ENCODE measurements around the gene EPHA7. TPM values are rescaled to one million over a fixed set of nuclear protein-coding genes. Genes with fewer than 3 reads are reported as not detected.

Gene EPHA7
- total RNA-seq, 5 donors from 2014 or later (not counting 1 experiment from before 2014, with no cell fraction given): 0.06 TPM; not detected in 4

GRCh38 chr6:93433592-93433991, 14.2 kb upstream of the EPHA7 start:
- Histone ChIP-seq H3K27me3 (replicated peaks in 1 of 2; ENCODE audit: control insufficient read depth in 2 of 2, extremely low read depth in 1 of 2, insufficient read depth in 2 of 2, low read length in 1 of 2) (no peaks in the 10 kb centered on the region), H3K36me3 (ENCODE audit: control insufficient read depth in 2 of 2, extremely low read depth in 1 of 2, insufficient read depth in 1 of 2, low read length in 1 of 2) (no peaks in the 10 kb centered on the region), H3K27ac (ENCODE audit: low read length) (no peak overlapping the region), H3K9me3 (no peaks in the 10 kb centered on the region), H3K4me3 (ENCODE audit: control insufficient read depth in 1 of 2, extremely low read depth in 1 of 2, low read length in 1 of 2) (no peak overlapping the region), H3K4me1 (ENCODE audit: control insufficient read depth in 1 of 2, extremely low read depth in 1 of 2, insufficient read depth in 2 of 2, low read length in 2 of 2) (no peaks in the 10 kb centered on the region)
- WGBS (ENCODE audit: insufficient coverage): no CpG with 5 or more reads among the region's 2 CpGs
- no peak overlapping the region for H3K4me3 Mint-ChIP-seq
- DNase-seq (no peak), ATAC-seq (replicated peaks in 1 of 4) (no peak)
- CTCF ChIA-PET: interaction anchor here in 1 of 2 donors (0.5 kb wide), 1 partner anchor 35 kb away, joined by 4 read pairs; no protein-coding TSS in a partner anchor
- no peak overlapping the region for H3K27ac Mint-ChIP-seq
- POLR2A ChIA-PET: no interaction called here
- no peaks in the 10 kb centered on the region for H3K4me1 Mint-ChIP-seq
- H3K36me3 Mint-ChIP-seq: no peaks in the 10 kb centered on the region
- peaks cover 4 to 10% (median 6%) of the 10 kb centered on the region in 3 donors for H3K9me3 Mint-ChIP-seq
- H3K27me3 Mint-ChIP-seq: no peaks in the 10 kb centered on the region

- DNase-seq: no peak
- Histone ChIP-seq H3K4me1 (ENCODE audit: control insufficient read depth in 1 of 2, extremely low read depth in 1 of 2, insufficient read depth in 2 of 2, low read length in 2 of 2) (peaks cover 2 to 6% of the 10 kb centered on the region in 2 experiments), H3K4me3 (ENCODE audit: control insufficient read depth in 1 of 2, extremely low read depth in 1 of 2, low read length in 1 of 2) (no peak overlapping the region), H3K36me3 (ENCODE audit: control insufficient read depth in 2 of 2, extremely low read depth in 1 of 2, insufficient read depth in 1 of 2, low read length in 1 of 2) (no peaks in the 10 kb centered on the region), H3K27ac (ENCODE audit: low read length) (no peak overlapping the region), H3K27me3 (replicated peaks in 1 of 2; ENCODE audit: control insufficient read depth in 2 of 2, extremely low read depth in 1 of 2, insufficient read depth in 2 of 2, low read length in 1 of 2) (peaks cover 4 to 15% of the 10 kb centered on the region in 2 experiments), H3K9me3 (peaks cover 2% of the 10 kb centered on the region)
- Mint-ChIP-seq H3K27me3 (peaks cover 14 to 26% of the 10 kb centered on the region in 2 donors), H3K27ac (no peak overlapping the region), H3K4me1 (peaks cover 6 to 9% (median 9%) of the 10 kb centered on the region in 3 donors), H3K4me3 (no peak overlapping the region), H3K9me3 (peaks cover 0 to 6% (median 4%) of the 10 kb centered on the region in 3 donors), H3K36me3 (no peaks in the 10 kb centered on the region)
- ChIA-PET CTCF (no interaction called here), POLR2A (no interaction called here)
- ATAC-seq (replicated peaks in 1 of 4): no peak
- no CpG with 5 or more reads among the region's 2 CpGs for WGBS (ENCODE audit: insufficient coverage)
Observed at GRCh38 chr6:93424303-93425064, 5.1 kb upstream of the EPHA7 start.

- POLR2A ChIA-PET: no interaction called here
Observed at GRCh38 chr6:93423542-93423941, 4.2 kb upstream of the EPHA7 start.

GRCh38 chr6:93420163-93420795, 920 bp upstream of the EPHA7 start:
- ATAC-seq (replicated peaks in 1 of 4) (no peak), DNase-seq (no peak)
- Mint-ChIP-seq H3K9me3 (no peaks in the 10 kb centered on the region), H3K4me1 (peaks cover 16 to 26% (median 20%) of the 10 kb centered on the region in 3 donors), H3K27ac (no peak overlapping the region), H3K27me3 (peaks cover 33 to 51% of the 10 kb centered on the region in 2 donors), H3K36me3 (no peaks in the 10 kb centered on the region), H3K4me3 (peak overlapping the region; percentile 29 to 76 (median 39))
- H3K27me3 ChIP-seq (replicated peaks in 1 of 2; ENCODE audit: control insufficient read depth in 2 of 2, extremely low read depth in 1 of 2, insufficient read depth in 2 of 2, low read length in 1 of 2): peaks cover 22 to 36% of the 10 kb centered on the region in 2 experiments
- WGBS (ENCODE audit: insufficient coverage): 9% methylated on average over 6 of the region's 14 CpGs
- H3K4me1 ChIP-seq (ENCODE audit: control insufficient read depth in 1 of 2, extremely low read depth in 1 of 2, insufficient read depth in 2 of 2, low read length in 2 of 2): peaks cover 8 to 11% of the 10 kb centered on the region in 2 experiments
- peaks cover 2% of the 10 kb centered on the region for H3K9me3 ChIP-seq
- H3K36me3 ChIP-seq (ENCODE audit: control insufficient read depth in 2 of 2, extremely low read depth in 1 of 2, insufficient read depth in 1 of 2, low read length in 1 of 2): no peaks in the 10 kb centered on the region
- peak overlapping the region in 1 of 2 donors; percentile 79 for H3K4me3 ChIP-seq (ENCODE audit: control insufficient read depth in 1 of 2, extremely low read depth in 1 of 2, low read length in 1 of 2)
- POLR2A ChIA-PET: no interaction called here
- no peak overlapping the region for H3K27ac ChIP-seq (ENCODE audit: low read length)
- CTCF ChIA-PET: no interaction called here

More at GRCh38 chr6:93423542-93423941, 4.2 kb upstream of the EPHA7 start:
- no peaks in the 10 kb centered on the region for H3K36me3 Mint-ChIP-seq
- H3K27ac ChIP-seq (ENCODE audit: low read length): no peak overlapping the region
- H3K27me3 ChIP-seq (replicated peaks in 1 of 2; ENCODE audit: control insufficient read depth in 2 of 2, extremely low read depth in 1 of 2, insufficient read depth in 2 of 2, low read length in 1 of 2): peaks cover 12 to 15% of the 10 kb centered on the region in 2 experiments
- H3K27ac Mint-ChIP-seq: no peak overlapping the region
- H3K4me1 ChIP-seq (ENCODE audit: control insufficient read depth in 1 of 2, extremely low read depth in 1 of 2, insufficient read depth in 2 of 2, low read length in 2 of 2): peaks cover 6 to 8% of the 10 kb centered on the region in 2 experiments
- no peaks in the 10 kb centered on the region for H3K36me3 ChIP-seq (ENCODE audit: control insufficient read depth in 2 of 2, extremely low read depth in 1 of 2, insufficient read depth in 1 of 2, low read length in 1 of 2)
- ATAC-seq (replicated peaks in 1 of 4): no peak
- WGBS (ENCODE audit: insufficient coverage): no CpG with 5 or more reads among the region's 2 CpGs
- H3K27me3 Mint-ChIP-seq: peaks cover 14 to 31% of the 10 kb centered on the region in 2 donors
- CTCF ChIA-PET: no interaction called here
- H3K9me3 ChIP-seq: peaks cover 2% of the 10 kb centered on the region
- DNase-seq: no peak
- H3K4me1 Mint-ChIP-seq: peaks cover 6 to 15% (median 9%) of the 10 kb centered on the region in 3 donors
- no peak overlapping the region for H3K4me3 ChIP-seq (ENCODE audit: control insufficient read depth in 1 of 2, extremely low read depth in 1 of 2, low read length in 1 of 2)
- peaks cover 0 to 4% (median 3%) of the 10 kb centered on the region in 3 donors for H3K9me3 Mint-ChIP-seq
- H3K4me3 Mint-ChIP-seq: no peak overlapping the region

DNA sequence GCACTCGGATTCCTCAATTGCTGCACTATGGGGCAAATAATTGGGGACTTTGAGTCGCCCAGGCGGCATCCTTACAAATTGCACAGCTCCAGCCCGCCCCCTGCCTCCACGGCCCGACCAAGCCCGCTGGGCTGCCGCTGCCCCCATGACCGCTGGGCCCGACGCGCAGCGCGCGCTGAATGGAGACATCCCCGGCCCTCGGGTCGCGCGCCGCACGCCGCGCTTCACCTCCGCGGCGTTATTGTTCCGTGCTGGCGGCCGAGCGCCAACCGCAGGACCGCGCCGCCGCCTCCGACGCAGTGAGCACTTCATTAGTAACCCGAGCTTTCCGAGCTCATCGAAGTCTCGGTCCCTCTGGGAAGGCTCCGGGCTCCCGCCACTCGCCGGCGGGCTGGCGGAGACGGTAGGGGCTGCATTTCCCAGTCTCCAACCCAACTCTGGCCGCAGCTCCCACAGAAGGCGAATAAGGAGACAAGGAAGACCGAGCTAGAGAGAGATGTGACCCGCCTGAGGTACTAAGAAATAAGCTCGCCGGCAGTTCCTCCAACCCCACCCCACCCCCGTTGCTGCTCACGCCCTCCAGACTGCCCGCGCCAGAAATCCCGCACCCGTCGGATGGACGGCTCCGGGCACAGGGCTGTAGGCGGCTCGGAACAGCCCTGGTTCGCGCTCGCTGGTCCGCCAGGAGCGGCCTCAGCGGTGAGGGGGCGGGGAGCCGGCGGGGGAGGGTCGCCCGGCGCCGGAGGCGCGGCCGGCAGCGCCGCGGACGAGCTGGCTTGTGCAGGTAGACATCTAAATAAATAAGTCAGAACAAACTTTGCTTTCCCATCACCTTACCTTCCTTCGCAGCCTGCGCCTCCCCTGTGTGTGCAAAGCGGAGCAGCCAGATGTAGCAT, 703 bp downstream of the EPHA7 start:
- WGBS (ENCODE audit: insufficient coverage): 3% methylated on average over 65 of the region's 89 CpGs
- ATAC-seq (replicated peaks in 1 of 4) (peak in 2 of 4 experiments; percentile 24 to 35), DNase-seq (no peak)
- H3K4me3 ChIP-seq (ENCODE audit: control insufficient read depth in 1 of 2, extremely low read depth in 1 of 2, low read length in 1 of 2): peak overlapping the region in 1 of 2 donors; percentile 79
- ChIA-PET CTCF (no interaction called here), POLR2A (no interaction called here)
- Mint-ChIP-seq H3K4me3 (peak overlapping the region; percentile 68 to 76 (median 71)), H3K27ac (no peak overlapping the region), H3K4me1 (peaks cover 16 to 26% (median 20%) of the 10 kb centered on the region in 3 donors), H3K27me3 (peaks cover 36 to 55% of the 10 kb centered on the region in 2 donors), H3K9me3 (no peaks in the 10 kb centered on the region), H3K36me3 (no peaks in the 10 kb centered on the region)
- H3K4me1 ChIP-seq (ENCODE audit: control insufficient read depth in 1 of 2, extremely low read depth in 1 of 2, insufficient read depth in 2 of 2, low read length in 2 of 2): peaks cover 8 to 11% of the 10 kb centered on the region in 2 experiments
- H3K27ac ChIP-seq (ENCODE audit: low read length): no peak overlapping the region
- H3K36me3 ChIP-seq (ENCODE audit: control insufficient read depth in 2 of 2, extremely low read depth in 1 of 2, insufficient read depth in 1 of 2, low read length in 1 of 2): no peaks in the 10 kb centered on the region
- H3K27me3 ChIP-seq (replicated peaks in 1 of 2; ENCODE audit: control insufficient read depth in 2 of 2, extremely low read depth in 1 of 2, insufficient read depth in 2 of 2, low read length in 1 of 2): peaks cover 27 to 36% of the 10 kb centered on the region in 2 experiments
- peaks cover 2% of the 10 kb centered on the region for H3K9me3 ChIP-seq

- H3K27ac ChIP-seq (ENCODE audit: low read length): no peak overlapping the region
- H3K27me3 Mint-ChIP-seq: peaks cover 36 to 55% of the 10 kb centered on the region in 2 donors
- peaks cover 27 to 36% of the 10 kb centered on the region in 2 experiments for H3K27me3 ChIP-seq (replicated peaks in 1 of 2; ENCODE audit: control insufficient read depth in 2 of 2, extremely low read depth in 1 of 2, insufficient read depth in 2 of 2, low read length in 1 of 2)
- H3K9me3 Mint-ChIP-seq: no peaks in the 10 kb centered on the region
- ChIA-PET CTCF (no interaction called here), POLR2A (no interaction called here)
- peak overlapping the region in 1 of 3 donors; percentile 76 for H3K4me3 Mint-ChIP-seq
- H3K36me3 Mint-ChIP-seq: no peaks in the 10 kb centered on the region
- WGBS (ENCODE audit: insufficient coverage): 7% methylated on average over 2 of the region's 5 CpGs
- peaks cover 2% of the 10 kb centered on the region for H3K9me3 ChIP-seq
- H3K27ac Mint-ChIP-seq: no peak overlapping the region
- DNase-seq: no peak
- H3K4me1 Mint-ChIP-seq: peaks cover 16 to 26% (median 20%) of the 10 kb centered on the region in 3 donors
- peaks cover 8 to 11% of the 10 kb centered on the region in 2 experiments for H3K4me1 ChIP-seq (ENCODE audit: control insufficient read depth in 1 of 2, extremely low read depth in 1 of 2, insufficient read depth in 2 of 2, low read length in 2 of 2)
- H3K36me3 ChIP-seq (ENCODE audit: control insufficient read depth in 2 of 2, extremely low read depth in 1 of 2, insufficient read depth in 1 of 2, low read length in 1 of 2): no peaks in the 10 kb centered on the region
- peak overlapping the region in 1 of 2 donors; percentile 79 for H3K4me3 ChIP-seq (ENCODE audit: control insufficient read depth in 1 of 2, extremely low read depth in 1 of 2, low read length in 1 of 2)
- ATAC-seq (replicated peaks in 1 of 4): no peak
Observed at GRCh38 chr6:93418033-93418407, 1.3 kb downstream of the EPHA7 start.
